Left lobe of liver (tissue), 1 donor: ENCODE data around the gene MEN1. TPM values are rescaled to one million over a fixed set of nuclear protein-coding genes. Genes with fewer than 3 reads are reported as not detected.

Experiments used
- total RNA-seq: library from RNA; stranded (reverse); gene quantifications from one replicate; pipeline ENCODE4 v1.2.1, GENCODE V29; 2021
- donor health status: DM: no; HTN: yes; CAD: no.

Gene MEN1
- total RNA-seq, 1 donor from 2014 or later, result 24.0 TPM

Other genes with a start within 250 kb of the MEN1 start
- gene SLC22A12, start 219.3 kb downstream of the MEN1 start, total RNA-seq, result not detected
- gene NRXN2, start 87.4 kb downstream of the MEN1 start, total RNA-seq, result 0.98 TPM
- 4.2 TPM for gene RASGRP2, start 66.4 kb downstream of the MEN1 start, total RNA-seq
- gene PYGM, start 50.6 kb downstream of the MEN1 start, total RNA-seq, result 0.28 TPM
- 104 TPM for gene SF1, start 32.0 kb downstream of the MEN1 start, total RNA-seq
- 6.6 TPM for gene MAP4K2, start 7.3 kb downstream of the MEN1 start, total RNA-seq
- gene CDC42BPG, start 34.1 kb upstream of the MEN1 start, total RNA-seq, result 1.2 TPM
- 29.9 TPM for gene EHD1, start 68.1 kb upstream of the MEN1 start, total RNA-seq
- gene ATG2A, start 106.7 kb upstream of the MEN1 start, total RNA-seq, result 34.0 TPM
- 9.1 TPM for gene PPP2R5B, start 114.1 kb upstream of the MEN1 start, total RNA-seq
- gene GPHA2, start 125.3 kb upstream of the MEN1 start, total RNA-seq, result 0.25 TPM
- not detected for gene MAJIN, start 161.6 kb upstream of the MEN1 start, total RNA-seq
- gene BATF2, start 186.4 kb upstream of the MEN1 start, total RNA-seq, result 2.4 TPM
- gene ARL2, start 203.6 kb upstream of the MEN1 start, total RNA-seq, result 8.9 TPM
- 8.8 TPM for gene SNX15, start 216.9 kb upstream of the MEN1 start, total RNA-seq
- gene SAC3D1, start 230.7 kb upstream of the MEN1 start, total RNA-seq, result 5.7 TPM
- 0.78 TPM for gene NAALADL1, start 248.0 kb upstream of the MEN1 start, total RNA-seq